ENCODE measurements around the gene EPS8L1.
A peak's percentile ranks its signal among the peaks of the same experiment; 100 is the strongest.

Gene EPS8L1

GRCh38 chr19:55115446-55116065 lies 39.9 kb downstream of the EPS8L1 start:
- no peak for DNase-seq (ENCODE audit: low read depth)

GRCh38 chr19:55116232-55116858 lies 40.7 kb downstream of the EPS8L1 start:
- no peak for DNase-seq (ENCODE audit: low read depth)

GRCh38 chr19:55116859-55117662 lies 41.4 kb downstream of the EPS8L1 start, which contains the start of gene PPP1R12C:
PPP1R12C (minus strand) TSS chr19:55117637; CDS start chr19:55117543, 94 bp downstream.
- DNase-seq (ENCODE audit: low read depth), result no peak

- DNase-seq (ENCODE audit: low read depth), result peak; percentile 90
These were observed 42.2 kb downstream of the EPS8L1 start for GRCh38 chr19:55117663-55118391.

GRCh38 chr19:55118401-55118991 lies 42.8 kb downstream of the EPS8L1 start:
- no peak for DNase-seq (ENCODE audit: low read depth)

- no peak for DNase-seq (ENCODE audit: low read depth)
These were observed 43.4 kb downstream of the EPS8L1 start for GRCh38 chr19:55119053-55119452.

GRCh38 chr19:55131421-55131820 lies 55.8 kb downstream of the EPS8L1 start:
- DNase-seq (ENCODE audit: low read depth), result no peak

GRCh38 chr19:55132453-55133129 lies 56.9 kb downstream of the EPS8L1 start:
- no peak for DNase-seq (ENCODE audit: low read depth)

- no peak for DNase-seq (ENCODE audit: low read depth)
These were observed 58.2 kb downstream of the EPS8L1 start for GRCh38 chr19:55133639-55134444.

GRCh38 chr19:55134736-55135135 lies 59.1 kb downstream of the EPS8L1 start:
- DNase-seq (ENCODE audit: low read depth), result no peak

GRCh38 chr19:55136399-55137102 lies 60.9 kb downstream of the EPS8L1 start:
- DNase-seq (ENCODE audit: low read depth), result no peak
